HK-2 (cell line): ENCODE results near the gene BCAT1.

ENCODE experiments used
- DNase-seq: peaks from one replicate; pipeline ENCODE4 v3.0.0-alpha.2; 2018; ENCODE audit not compliant: unreplicated experiment

The BCAT1 gene

DNA sequence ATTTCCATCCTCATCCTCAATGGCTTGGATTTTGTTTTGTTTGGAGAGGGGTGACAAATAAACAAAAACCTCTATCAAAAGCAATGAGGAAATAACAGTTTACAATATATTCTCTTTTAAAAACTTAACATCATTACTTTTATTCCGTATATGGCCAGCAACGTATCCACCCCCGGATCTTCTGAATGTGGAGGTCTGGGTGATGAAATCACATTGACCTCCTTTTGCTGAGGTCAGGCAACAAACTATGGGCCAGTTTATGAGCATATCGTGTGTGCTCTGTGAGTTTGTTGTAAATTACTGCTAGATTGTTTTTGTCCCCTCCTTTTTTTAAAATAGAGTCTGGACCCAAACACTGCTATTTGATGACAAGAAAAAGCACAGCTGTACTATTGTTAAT is 178.1 kb downstream of the BCAT1 start:
- DNase-seq = no peak

DNA sequence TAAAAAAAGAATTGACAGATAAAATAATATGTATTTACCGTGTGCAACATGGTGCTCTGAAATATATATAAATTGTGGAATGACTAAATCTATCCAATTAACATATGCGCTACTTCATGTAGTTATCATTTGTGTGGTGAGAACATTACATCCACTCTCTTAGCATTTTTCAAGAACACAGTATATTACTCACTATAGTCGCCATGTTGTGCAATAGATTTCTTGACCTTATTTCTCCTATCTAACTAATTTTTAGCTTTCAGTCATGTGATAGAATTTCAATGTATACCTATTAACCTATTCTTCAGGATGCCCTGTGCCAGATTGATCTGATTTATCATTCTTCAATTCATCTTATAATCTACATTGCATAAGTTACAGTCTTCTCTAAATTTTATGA is 178.6 kb downstream of the BCAT1 start:
- no peak for DNase-seq

DNA sequence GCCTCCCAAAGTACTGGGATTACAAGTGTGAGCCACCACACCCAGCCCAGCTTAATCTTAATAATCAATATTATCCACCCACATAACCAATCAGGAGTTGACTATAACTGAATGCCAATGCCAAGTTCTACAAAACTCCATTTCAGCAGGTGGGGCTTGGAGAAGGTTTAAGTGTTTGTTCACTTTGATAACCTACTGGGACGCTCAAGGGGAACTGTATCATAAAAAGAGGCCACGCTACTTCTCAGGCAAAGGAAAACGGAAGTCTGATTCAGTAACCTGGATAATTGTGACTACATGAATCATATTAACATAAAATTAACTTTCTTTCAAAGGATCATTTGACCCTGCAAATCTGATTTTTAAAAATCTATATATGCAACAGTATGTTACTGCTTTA is 179.2 kb downstream of the BCAT1 start:
- DNase-seq = no peak

DNA sequence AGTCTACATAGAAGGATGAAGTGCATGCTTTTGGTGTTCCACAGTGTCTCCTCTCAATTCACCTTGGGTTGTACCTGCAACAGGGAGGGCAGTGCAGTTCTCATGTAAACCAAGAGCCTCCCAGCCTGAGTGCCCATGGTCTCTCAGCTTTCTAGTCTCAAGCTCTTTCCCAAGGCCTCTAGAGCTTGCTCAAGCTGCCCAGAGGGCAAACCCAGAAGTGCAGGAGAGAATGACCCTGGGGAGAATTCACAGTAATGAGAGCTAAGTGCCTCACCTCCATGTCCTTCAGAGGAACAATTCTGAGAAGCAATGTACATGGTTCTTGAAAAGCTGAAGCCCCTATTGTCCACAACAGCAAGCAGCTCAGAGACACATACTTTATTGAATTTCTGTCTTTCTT is 180.5 kb downstream of the BCAT1 start:
- DNase-seq = no peak

DNA sequence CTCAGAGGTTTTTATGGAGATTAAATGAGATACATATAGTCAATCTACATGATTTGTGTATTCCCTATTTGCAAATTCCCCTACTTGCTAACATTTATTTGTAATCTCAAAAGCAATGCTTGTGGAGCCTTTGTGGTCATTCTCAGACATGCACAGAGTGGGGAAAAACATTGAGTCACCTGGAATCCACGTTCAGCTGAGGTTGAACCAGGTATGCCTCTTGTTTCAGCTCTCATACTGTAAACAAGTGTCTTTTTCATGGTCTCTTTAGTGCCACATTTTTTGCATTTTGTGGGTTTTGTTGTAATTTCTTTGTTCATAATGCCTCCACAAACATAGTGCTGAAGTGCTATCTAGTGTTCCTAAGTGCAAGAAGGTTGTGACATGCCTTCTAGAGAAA is 181.9 kb downstream of the BCAT1 start:
- no peak for DNase-seq

DNA sequence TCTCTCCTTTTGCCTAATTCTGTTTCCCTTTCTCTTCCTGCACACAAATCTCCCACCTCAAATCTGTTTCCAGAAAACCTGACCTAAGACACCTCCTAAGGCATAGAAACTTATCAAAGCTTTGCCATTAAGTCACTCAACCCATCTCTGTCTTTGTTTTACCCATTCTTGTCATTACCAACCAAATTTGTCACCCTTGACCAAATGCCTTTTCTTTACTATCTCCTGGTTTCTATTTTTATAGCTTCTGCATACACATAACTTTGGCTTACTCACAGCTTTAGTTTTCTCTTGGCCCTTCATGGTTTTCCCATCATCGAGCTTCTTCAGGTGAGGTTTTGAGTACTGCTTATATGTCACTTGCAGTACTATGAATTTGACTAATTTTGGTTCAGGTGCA is 184.2 kb downstream of the BCAT1 start:
- DNase-seq = no peak

DNA sequence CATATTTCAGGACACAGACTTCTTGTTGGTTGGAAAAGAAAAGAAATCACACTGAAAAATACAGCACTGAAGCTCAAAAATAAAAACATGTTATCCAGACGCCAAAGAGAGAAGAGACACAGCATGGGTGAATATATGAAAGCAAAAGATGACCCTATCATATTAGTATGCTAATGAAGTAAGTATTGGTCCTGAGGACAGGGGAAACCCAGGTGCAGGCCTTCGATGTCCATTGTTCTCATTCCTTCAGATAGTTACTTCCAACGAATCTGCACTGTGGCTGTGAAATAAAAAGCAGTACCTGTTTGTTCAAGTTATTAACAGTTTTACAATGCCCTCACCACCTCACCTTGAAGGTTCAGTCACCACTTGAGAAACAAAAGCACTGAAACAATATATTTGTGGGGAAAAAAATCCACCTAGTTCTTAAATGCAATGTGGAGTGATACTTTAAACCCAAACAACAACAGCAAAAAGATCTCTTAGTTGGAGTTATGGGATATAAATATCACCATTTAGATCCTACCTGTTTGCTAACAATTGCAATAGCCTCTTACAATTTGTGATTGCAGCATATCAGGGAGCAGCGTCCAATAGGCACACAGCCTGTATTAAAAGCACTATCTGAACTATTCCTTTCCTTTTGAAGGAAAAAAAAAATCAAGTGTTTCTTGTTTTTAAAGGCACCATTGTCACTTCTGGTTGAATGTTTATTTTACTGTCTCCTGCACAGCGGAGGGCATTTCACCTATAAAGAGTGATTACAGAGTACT is 188.1 kb downstream of the BCAT1 start:
- DNase-seq = no peak

DNA sequence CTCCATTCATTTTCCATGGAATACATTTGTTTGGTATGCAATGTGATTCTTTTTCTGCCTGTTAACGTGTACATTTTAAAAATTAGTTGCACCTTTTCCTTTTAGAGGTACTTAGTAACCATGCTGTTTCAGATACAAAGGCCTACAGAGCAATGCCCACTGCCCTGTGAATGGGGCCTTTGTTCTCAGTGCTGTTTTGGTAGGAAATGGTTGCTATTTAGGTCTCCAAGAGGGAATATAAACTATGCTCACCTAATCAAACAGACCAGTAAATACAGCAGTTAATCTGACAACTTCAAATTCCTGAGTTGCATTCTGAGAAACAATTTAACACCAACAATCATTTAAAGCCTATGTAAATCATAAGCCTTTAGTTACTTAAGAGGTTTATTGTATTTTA is 188.7 kb downstream of the BCAT1 start:
- no peak for DNase-seq
